Neural crest cell (in vitro differentiated cells): ENCODE measurements around the gene NPTX2. TPM values are rescaled to one million over a fixed set of nuclear protein-coding genes. Genes with fewer than 3 reads are reported as not detected.

Experiments used
- DNase-seq: peaks from one replicate; pipeline ENCODE4 v3.0.0; 2021; ENCODE audit warnings: low read depth, mixed read lengths, low spot score
- H3K27ac Mint-ChIP-seq: one replicate; pipeline ENCODE4 v1.8.0; 2021; ENCODE audit warnings: mild to moderate bottlenecking, mixed read lengths; ENCODE audit not compliant: unreplicated experiment
- H3K27me3 Mint-ChIP-seq: 2 replicates; pipeline ENCODE4 v1.8.0; 2021; ENCODE audit warnings: low read depth, mild to moderate bottlenecking, mixed read lengths
- H3K36me3 Mint-ChIP-seq: 2 replicates; pipeline ENCODE4 v1.8.0; 2021; ENCODE audit warnings: low read depth, mild to moderate bottlenecking, mixed read lengths
- H3K4me1 Mint-ChIP-seq: 2 replicates; pipeline ENCODE4 v1.8.0; 2021; ENCODE audit warnings: mixed read lengths
- H3K4me3 Mint-ChIP-seq: one replicate; pipeline ENCODE4 v1.8.0; 2021; ENCODE audit warnings: mild to moderate bottlenecking, mixed read lengths
- H3K9me3 Mint-ChIP-seq: 2 replicates; pipeline ENCODE4 v1.8.0; 2021; ENCODE audit warnings: mixed read lengths
- total RNA-seq: library from RNA; stranded (reverse); gene quantifications from 2 replicates; pipeline ENCODE4 v1.2.1, GENCODE V29; 2021
- TF ChIP-seq, protein P1 (sequence below): fragments of 200-600 bp; sonication (generic); conservative IDR thresholded peaks from 2 replicates; pipeline ENCODE4 v1.5.0; 2021; ENCODE audit warnings: antibody characterized with exemption, mild to moderate bottlenecking

Gene NPTX2
- total RNA-seq, 1 donor from 2014 or later: 15.9 TPM

- Mint-ChIP-seq H3K27me3 (peaks cover 88% of the 10 kb centered on the region), H3K27ac (no peak overlapping the region), H3K36me3 (no peaks in the 10 kb centered on the region), H3K4me1 (peaks cover 16% of the 10 kb centered on the region), H3K9me3 (no peaks in the 10 kb centered on the region), H3K4me3 (peak overlapping the region; percentile 73)
- DNase-seq: peak; percentile 53
- TF ChIP-seq, protein P1, sequence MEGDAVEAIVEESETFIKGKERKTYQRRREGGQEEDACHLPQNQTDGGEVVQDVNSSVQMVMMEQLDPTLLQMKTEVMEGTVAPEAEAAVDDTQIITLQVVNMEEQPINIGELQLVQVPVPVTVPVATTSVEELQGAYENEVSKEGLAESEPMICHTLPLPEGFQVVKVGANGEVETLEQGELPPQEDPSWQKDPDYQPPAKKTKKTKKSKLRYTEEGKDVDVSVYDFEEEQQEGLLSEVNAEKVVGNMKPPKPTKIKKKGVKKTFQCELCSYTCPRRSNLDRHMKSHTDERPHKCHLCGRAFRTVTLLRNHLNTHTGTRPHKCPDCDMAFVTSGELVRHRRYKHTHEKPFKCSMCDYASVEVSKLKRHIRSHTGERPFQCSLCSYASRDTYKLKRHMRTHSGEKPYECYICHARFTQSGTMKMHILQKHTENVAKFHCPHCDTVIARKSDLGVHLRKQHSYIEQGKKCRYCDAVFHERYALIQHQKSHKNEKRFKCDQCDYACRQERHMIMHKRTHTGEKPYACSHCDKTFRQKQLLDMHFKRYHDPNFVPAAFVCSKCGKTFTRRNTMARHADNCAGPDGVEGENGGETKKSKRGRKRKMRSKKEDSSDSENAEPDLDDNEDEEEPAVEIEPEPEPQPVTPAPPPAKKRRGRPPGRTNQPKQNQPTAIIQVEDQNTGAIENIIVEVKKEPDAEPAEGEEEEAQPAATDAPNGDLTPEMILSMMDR: no peak
Observed at GRCh38 chr7:98626460-98627412, 9.7 kb downstream of the NPTX2 start.

- TF ChIP-seq, protein P1: no peak
- no peak for DNase-seq
- Mint-ChIP-seq H3K9me3 (no peaks in the 10 kb centered on the region), H3K27ac (no peak overlapping the region), H3K36me3 (no peaks in the 10 kb centered on the region), H3K4me3 (no peak overlapping the region), H3K4me1 (peaks cover 16% of the 10 kb centered on the region), H3K27me3 (peaks cover 89% of the 10 kb centered on the region)
Observed at GRCh38 chr7:98627413-98627790, 10.3 kb downstream of the NPTX2 start.

- Mint-ChIP-seq H3K4me3 (peak overlapping the region; percentile 60), H3K36me3 (no peaks in the 10 kb centered on the region), H3K9me3 (no peaks in the 10 kb centered on the region), H3K4me1 (peaks cover 16% of the 10 kb centered on the region), H3K27ac (no peak overlapping the region), H3K27me3 (peaks cover 80% of the 10 kb centered on the region)
- TF ChIP-seq, protein P1: no peak
- DNase-seq: no peak
Observed at GRCh38 chr7:98628418-98628817, 11.3 kb downstream of the NPTX2 start.

DNA sequence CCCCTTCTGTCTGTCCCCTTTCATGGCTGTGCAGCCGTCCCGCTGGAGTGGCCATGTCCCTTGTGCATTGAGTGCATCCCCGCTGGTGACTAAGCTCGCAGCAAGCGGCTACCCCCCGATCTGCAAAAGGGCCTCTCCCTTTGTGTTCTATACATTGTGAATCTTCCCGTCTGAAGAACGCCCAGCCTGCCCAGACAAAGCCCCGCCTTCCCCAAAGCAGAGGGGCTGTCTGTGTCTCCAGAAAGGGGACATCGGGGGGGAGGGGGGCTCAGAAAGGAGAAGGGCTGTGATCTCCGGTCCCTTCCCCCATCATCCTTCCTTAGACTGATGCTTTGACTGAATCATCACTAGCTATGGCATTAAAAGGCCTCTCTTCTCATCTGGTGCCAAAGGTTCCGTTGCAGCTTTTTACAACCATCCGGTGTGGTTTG is 11.9 kb downstream of the NPTX2 start:
- no peaks in the 10 kb centered on the region for H3K9me3 Mint-ChIP-seq
- H3K27me3 Mint-ChIP-seq: peaks cover 76% of the 10 kb centered on the region
- no peak overlapping the region for H3K27ac Mint-ChIP-seq
- H3K36me3 Mint-ChIP-seq: no peaks in the 10 kb centered on the region
- peaks cover 16% of the 10 kb centered on the region for H3K4me1 Mint-ChIP-seq
- TF ChIP-seq, protein P1: no peak
- no peak for DNase-seq
- H3K4me3 Mint-ChIP-seq: peak overlapping the region; percentile 60

GRCh38 chr7:98630149-98630548 is 13.1 kb downstream of the NPTX2 start:
- Mint-ChIP-seq H3K27ac (no peak overlapping the region), H3K36me3 (no peaks in the 10 kb centered on the region), H3K4me1 (peaks cover 16% of the 10 kb centered on the region), H3K4me3 (no peak overlapping the region), H3K9me3 (no peaks in the 10 kb centered on the region), H3K27me3 (peaks cover 66% of the 10 kb centered on the region)
- no peak for DNase-seq
- TF ChIP-seq, protein P1: no peak
